Right kidney (tissue), 1 donor: ENCODE data around the gene SLC39A1.

Experiments
- DNase-seq: peaks from one replicate; pipeline ENCODE4 v3.0.0-alpha.2; 2016

SLC39A1 gene

GRCh38 chr1:153978274-153978909, 15.1 kb upstream of the SLC39A1 start:
- no peak for DNase-seq

DNA sequence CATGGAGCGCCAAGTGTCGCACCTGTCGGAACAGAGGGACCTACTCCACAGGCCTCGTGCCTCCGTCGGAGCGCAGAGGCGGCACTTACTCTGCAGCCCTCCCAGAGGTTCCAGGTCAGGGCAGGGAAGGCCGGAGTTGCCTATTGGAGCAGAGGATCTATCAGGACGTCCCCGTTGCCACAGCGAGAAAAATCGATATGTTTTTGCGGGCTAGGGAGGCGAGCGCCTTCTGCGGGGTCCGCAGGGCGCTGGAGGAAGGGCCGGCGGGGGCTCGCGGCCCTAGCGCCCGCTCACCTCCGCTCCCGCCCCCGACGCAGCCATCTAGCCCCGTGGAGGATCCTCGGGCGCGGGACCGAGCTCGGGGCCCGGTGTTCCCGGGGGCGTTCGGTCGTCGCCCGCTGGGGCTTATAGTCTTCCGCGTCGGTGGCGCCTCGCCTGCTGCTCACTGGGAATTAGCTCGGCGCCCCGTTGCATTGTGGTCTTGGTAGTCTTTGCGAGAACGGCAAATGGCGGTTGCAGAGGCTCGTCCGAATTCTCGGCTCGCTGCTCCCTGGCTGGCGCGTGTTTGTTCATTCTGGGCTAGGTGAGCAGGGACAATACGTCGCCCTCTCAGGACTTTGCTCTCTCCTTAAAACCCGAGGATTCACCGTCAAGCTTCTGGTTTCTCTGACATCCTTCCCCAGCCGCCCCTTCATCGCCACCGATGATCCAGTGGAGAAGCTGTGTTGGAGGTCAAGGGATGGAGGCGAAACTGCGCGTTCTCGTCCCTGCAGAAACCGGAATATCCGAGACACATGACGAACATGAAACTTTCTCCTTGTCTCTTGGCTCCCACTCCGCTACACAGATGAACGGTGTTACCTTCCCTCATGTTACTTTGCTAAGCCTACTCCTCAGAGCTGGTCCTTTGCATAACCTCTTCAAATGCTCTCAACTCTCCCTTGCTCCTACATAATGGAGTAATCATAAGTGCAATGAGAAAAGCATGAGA, 14.2 kb upstream of the SLC39A1 start, which contains the start of gene JTB:
Gene JTB (minus strand): TSS at position 425 of the 991 bp plus-strand sequence. CDS start 422 bp downstream, at position 3.
- DNase-seq: peak; percentile 89

- DNase-seq: no peak
Observed at GRCh38 chr1:153976819-153977249, 13.5 kb upstream of the SLC39A1 start.

DNA sequence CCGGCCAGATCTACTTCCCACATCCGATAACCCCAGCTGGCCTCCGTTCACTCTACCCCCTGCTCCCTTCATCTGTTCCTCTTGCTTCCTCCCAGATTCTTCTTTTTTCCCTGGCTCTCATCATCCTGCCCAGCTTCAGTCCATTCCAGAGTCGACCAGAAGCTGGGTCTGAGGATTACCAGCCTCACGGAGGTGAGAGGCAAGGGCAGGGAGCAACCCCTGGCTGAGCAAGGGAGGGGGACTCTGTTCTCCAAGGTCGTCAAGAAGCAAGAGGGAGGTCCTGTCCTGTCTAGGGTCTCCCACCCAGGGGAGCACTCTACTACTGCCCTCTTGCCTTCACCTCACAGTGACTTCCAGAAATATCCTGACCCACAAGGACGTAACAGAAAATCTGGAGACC, 10.2 kb upstream of the SLC39A1 start:
- no peak for DNase-seq

- DNase-seq: no peak
Observed at GRCh38 chr1:153973071-153973470, 9.7 kb upstream of the SLC39A1 start.

GRCh38 chr1:153970346-153970745, 7.0 kb upstream of the SLC39A1 start:
- DNase-seq: no peak

DNA sequence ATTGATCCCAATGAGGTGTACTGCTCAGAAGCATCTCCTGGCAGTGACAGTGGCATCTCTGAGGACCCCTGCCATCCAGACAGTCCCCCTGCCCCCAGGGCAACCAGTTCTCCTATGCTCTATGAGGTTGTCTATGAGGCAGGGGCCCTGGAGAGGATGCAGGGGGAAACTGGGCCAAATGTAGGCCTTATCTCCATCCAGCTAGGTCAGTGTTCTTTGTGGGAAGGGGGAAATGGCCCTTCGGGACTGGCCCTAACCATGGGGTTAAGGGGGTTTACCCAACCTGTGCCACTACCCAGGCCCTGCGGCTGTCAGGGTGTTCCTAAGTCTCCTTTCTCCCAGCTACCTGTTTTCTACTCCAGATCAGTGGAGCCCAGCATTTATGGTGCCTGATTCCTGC, 5.6 kb upstream of the SLC39A1 start:
- no peak for DNase-seq

DNA sequence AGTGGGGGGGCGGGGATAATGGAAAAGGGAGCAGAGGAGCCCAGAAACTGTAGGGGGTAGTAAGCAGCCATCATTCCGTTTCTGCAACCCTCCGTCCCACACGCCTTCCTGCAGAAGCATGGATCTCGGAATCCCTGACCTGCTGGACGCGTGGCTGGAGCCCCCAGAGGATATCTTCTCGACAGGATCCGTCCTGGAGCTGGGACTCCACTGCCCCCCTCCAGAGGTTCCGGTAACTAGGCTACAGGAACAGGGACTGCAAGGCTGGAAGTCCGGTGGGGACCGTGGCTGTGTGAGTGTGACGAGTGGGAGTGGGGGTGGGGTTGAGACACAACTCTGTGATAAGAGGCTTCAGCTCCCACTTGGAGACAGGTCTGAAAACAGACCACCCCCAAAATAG, 5.1 kb upstream of the SLC39A1 start:
- DNase-seq: peak; percentile 42

DNA sequence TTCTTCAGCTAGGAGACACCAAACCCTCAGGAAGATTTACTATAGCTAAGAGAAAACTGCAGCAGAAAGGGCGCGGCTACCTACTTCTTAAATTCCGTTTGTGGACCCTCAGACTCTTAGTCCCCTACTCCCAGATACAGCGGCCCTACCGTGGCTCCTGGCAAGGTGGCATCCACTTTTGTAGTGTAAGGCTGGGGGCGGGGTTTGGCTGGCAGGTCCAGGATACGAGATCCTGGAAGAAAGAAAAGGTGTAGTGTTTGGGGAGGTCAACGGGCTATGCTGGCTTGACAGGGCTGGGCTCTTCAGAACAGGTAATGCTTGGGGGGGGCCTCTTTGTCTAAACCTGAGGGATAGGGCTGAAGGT, 4.6 kb upstream of the SLC39A1 start:
- no peak for DNase-seq

DNA sequence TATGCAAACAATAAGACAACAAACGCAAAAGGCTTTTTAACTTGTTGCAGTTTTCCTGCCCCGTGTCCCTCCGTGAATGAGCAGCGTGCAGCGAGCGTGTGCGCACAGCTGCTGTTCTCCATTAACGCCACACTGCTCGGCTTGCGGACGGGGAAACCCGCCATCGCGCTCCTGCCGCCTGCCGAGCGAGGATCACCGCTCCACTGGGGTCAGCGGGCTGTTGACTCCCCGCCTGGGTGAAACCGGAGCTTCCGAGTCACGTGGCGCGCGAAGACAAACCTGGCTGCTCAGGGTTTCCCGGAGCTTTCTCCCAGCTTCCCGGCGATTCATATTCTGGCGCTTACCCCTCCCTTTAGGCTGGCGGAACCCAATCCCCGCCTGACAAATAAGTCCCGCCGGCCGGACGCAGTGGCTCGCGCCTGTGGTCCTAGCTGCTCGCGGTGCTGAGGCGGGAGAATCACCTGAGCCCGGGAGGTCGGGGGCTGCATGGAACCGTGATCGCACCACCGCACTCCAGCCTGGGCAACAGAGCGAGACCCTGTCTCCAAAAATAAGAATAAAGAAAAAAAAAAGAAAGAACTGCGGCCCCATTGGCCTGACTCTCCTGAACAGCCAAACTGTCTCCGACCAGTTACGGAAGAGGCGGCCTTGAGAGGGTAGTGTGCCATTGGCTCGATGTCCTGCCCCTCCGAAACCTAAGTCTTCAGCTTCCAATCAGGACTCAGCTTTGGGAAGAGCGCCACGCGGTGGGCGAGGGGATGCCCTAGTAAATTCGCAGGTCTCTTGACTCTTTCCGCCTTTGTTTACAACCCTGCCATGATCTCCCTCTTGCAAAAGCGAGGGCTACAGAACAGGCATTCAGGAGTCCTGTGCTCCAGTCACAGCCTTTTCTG, 4.0 kb upstream of the SLC39A1 start, which contains the start of gene CREB3L4:
Gene CREB3L4 (plus strand): TSS at position 796 of the 893 bp plus-strand sequence. CDS start 624 bp downstream, outside the sequence.
- peak; percentile 98 for DNase-seq

DNA sequence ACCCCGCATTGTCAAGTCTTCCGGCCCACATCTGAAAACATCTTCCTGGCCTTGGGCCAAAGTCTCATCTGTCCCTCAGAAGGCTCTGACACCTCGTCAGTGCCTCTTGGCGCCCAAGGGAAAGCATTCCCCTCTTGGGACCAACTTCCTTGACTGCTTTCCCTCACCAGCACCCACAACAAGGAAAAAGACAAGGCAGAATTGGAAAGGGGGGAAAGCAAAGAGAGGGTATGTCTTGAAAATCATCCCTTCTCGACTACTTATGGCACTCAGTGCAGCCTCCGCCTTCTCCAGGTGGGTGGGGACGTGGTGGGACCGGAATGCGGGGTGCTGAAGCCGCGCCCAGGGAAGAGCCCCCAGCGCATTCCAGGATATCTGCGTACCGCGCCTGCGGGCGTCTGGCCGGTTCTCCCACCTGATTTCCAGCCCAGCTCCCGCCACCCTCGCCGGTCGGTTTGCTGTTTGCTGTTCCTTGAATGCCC, 554 bp upstream of the SLC39A1 start:
- peak; percentile 92 for DNase-seq

- peak; percentile 37 for DNase-seq
Observed at GRCh38 chr1:153962088-153963029, 978 bp downstream of the SLC39A1 start.

- no peak for DNase-seq
Observed at GRCh38 chr1:153961421-153961820, 1.9 kb downstream of the SLC39A1 start.

- no peak for DNase-seq
Observed at GRCh38 chr1:153960206-153960605, 3.1 kb downstream of the SLC39A1 start.

GRCh38 chr1:153959454-153959853, 3.9 kb downstream of the SLC39A1 start:
- no peak for DNase-seq

DNA sequence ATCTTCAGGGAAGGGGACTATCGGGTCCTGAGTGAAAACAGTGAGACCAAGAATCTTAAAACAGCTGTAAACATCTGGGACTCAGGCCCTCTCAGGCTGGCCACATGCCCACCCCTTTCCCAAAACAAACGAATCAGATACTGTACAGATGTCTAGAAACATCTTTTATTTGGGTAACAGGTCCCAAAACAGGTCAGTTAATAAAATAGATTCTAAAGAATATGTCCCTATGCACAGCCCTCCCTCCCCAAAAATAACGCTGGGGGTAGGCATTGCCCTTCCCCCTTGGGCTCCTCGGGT, 4.4 kb downstream of the SLC39A1 start:
- DNase-seq: no peak

- peak; percentile 97 for DNase-seq
Observed at GRCh38 chr1:153958111-153958960, 5.0 kb downstream of the SLC39A1 start, which contains the start of gene CRTC2. Gene CRTC2 (minus strand): TSS chr1:153958612. CDS start chr1:153958497, 115 bp downstream.

DNA sequence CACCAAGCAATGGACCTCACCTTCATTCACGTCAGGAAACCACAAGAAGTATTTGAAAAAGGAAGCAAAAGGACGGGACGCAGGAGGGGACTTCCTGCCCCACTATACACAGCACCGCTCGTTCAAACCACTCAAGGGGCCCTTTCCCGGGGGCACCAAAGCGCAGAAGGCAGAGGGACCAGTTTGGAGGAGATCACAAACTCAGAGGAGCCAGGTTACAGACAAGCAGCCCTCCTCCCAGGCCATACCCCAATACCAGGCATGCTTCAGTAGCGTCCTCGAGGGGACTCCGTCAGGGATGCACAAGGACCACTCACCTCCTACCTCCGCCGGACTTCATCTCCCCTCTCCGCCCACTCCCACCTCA, 5.6 kb downstream of the SLC39A1 start:
- no peak for DNase-seq

DNA sequence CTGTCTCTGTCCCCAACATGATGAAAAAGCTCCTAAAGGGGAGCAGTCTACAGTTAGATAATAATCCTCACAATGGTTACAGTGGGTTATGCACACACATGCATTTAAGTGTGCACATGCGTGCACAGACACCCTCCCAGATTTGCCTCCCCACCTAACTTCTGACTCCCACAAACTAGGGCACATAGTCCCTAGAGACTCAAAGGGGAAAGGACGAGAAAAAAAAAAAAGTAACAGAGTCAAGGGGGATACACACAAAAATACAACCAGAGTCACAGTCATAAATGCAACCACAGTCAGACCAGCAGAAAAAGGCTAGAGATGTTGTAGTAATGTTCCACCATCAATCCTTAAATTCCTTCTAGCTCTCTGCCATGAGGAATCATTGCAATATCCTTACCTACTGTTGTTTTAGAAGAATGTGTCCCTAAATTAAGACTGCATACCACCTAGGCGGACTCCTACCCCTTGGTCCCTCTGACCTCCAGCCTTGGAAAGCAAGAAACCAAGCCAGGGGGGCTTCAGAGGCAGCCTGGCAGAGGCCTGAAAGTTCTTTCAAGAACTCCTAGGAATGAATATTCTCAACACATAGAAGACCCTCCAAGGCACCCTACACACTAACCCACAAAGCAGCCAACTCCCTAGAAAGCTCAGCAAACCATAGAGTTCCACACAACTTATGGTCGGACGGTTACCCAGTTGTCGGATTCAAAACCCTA, 6.2 kb downstream of the SLC39A1 start:
- no peak for DNase-seq
